Ishikawa (cell line): ENCODE results near the gene AMZ1.
A peak's percentile ranks its signal among the peaks of the same experiment; 100 is the strongest.

Source experiments
- CEBPB ChIP-seq: IDR thresholded peaks from 2 replicates; pipeline ENCODE4 v1.6.1; 2012
- CREB1 ChIP-seq: IDR thresholded peaks from 2 replicates; pipeline ENCODE4 v1.6.1; 2012; ENCODE audit warnings: low read depth
- EGR1 ChIP-seq: IDR thresholded peaks from 2 replicates; pipeline ENCODE4 v1.6.1; 2012
- EP300 ChIP-seq: IDR thresholded peaks from 2 replicates; pipeline ENCODE4 v1.6.1; 2012; ENCODE audit warnings: borderline replicate concordance
- FOXM1 ChIP-seq: IDR thresholded peaks from 2 replicates; pipeline ENCODE4 v1.6.1; 2012; ENCODE audit warnings: low read depth, borderline replicate concordance
- NFIC ChIP-seq: IDR thresholded peaks from 2 replicates; pipeline ENCODE4 v1.6.1; 2012
- RAD21 ChIP-seq: IDR thresholded peaks from 2 replicates; pipeline ENCODE4 v1.6.1; 2012; ENCODE audit warnings: low read depth
- TAF1 ChIP-seq: IDR thresholded peaks from 2 replicates; pipeline ENCODE4 v1.6.1; 2012; ENCODE audit warnings: low read depth, mild to moderate bottlenecking
- TCF12 ChIP-seq: IDR thresholded peaks from 2 replicates; pipeline ENCODE4 v1.6.1; 2012; ENCODE audit warnings: low read depth
- TEAD4 ChIP-seq: IDR thresholded peaks from 2 replicates; pipeline ENCODE4 v1.6.1; 2012
- YY1 ChIP-seq: IDR thresholded peaks from 2 replicates; pipeline ENCODE4 v1.6.1; 2012; ENCODE audit warnings: low read depth
- ZBTB7A ChIP-seq: IDR thresholded peaks from 2 replicates; pipeline ENCODE4 v1.6.1; 2012; ENCODE audit warnings: low read depth
- TF ChIP-seq, protein P1 (sequence below): IDR thresholded peaks from 2 replicates; pipeline ENCODE4 v1.6.1; 2012
- TF ChIP-seq, protein P2 (sequence below): IDR thresholded peaks from 2 replicates; pipeline ENCODE4 v1.6.1; 2012; ENCODE audit warnings: low read depth, mild to moderate bottlenecking
- TF ChIP-seq, protein P3 (sequence below): IDR thresholded peaks from 2 replicates; pipeline ENCODE4 v1.6.1; 2012

Gene AMZ1

DNA sequence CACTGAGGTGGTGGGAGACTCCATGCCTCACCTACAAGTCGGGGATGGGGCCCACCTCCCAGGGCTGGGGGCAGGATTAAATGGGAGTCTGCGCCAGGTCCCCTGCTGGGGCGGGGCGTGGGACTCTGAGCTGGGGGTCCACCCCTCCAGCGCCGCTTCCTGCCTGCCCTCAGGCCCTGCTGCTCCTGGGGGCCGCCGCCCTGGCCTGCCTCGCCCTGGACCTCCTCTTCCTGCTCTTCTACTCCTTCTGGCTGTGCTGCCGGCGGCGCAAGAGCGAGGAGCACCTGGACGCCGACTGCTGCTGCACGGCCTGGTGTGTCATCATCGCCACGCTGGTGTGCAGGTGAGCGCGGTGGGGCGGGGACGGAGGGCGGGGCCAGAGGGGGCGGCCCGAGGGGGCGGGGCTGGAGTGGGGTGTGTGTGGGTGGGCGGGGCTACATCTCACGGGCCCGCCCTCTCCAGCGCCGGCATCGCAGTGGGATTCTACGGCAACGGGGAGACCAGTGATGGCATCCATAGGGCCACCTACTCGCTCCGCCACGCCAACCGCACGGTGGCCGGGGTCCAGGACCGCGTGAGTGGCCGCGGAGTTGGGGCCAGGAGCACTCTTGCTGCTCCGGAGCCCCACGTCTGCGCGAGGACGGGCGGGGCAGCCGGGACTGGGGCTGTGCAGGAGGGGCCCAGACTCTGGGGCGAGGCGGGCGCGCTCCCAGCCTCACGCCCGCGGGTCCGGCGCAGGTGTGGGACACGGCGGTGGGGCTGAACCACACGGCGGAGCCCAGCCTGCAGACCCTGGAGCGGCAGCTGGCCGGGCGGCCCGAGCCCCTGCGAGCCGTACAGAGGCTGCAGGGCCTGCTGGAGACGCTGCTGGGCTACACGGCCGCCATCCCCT is 41.1 kb upstream of the AMZ1 start:
- TF ChIP-seq NFIC (peak; percentile 56), CEBPB (no peak), TAF1 (0 out of 2 replicates have a peak, but pooled peaks have one; percentile 29), EP300 (no peak; the same call in 1 of the 2 replicates), ZBTB7A (peak; percentile 77; the same call in 1 of the 2 replicates), FOXM1 (no peak), EGR1 (no peak), TEAD4 (0 out of 2 replicates have a peak, but pooled peaks have one; percentile 18), RAD21 (no peak; the same call in 1 of the 2 replicates), TCF12 (peak; percentile 72; the same call in 1 of the 2 replicates), CREB1 (no peak), YY1 (no peak)
- TF ChIP-seq, protein P1, sequence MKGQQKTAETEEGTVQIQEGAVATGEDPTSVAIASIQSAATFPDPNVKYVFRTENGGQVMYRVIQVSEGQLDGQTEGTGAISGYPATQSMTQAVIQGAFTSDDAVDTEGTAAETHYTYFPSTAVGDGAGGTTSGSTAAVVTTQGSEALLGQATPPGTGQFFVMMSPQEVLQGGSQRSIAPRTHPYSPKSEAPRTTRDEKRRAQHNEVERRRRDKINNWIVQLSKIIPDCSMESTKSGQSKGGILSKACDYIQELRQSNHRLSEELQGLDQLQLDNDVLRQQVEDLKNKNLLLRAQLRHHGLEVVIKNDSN, result no peak
- TF ChIP-seq, protein P2, sequence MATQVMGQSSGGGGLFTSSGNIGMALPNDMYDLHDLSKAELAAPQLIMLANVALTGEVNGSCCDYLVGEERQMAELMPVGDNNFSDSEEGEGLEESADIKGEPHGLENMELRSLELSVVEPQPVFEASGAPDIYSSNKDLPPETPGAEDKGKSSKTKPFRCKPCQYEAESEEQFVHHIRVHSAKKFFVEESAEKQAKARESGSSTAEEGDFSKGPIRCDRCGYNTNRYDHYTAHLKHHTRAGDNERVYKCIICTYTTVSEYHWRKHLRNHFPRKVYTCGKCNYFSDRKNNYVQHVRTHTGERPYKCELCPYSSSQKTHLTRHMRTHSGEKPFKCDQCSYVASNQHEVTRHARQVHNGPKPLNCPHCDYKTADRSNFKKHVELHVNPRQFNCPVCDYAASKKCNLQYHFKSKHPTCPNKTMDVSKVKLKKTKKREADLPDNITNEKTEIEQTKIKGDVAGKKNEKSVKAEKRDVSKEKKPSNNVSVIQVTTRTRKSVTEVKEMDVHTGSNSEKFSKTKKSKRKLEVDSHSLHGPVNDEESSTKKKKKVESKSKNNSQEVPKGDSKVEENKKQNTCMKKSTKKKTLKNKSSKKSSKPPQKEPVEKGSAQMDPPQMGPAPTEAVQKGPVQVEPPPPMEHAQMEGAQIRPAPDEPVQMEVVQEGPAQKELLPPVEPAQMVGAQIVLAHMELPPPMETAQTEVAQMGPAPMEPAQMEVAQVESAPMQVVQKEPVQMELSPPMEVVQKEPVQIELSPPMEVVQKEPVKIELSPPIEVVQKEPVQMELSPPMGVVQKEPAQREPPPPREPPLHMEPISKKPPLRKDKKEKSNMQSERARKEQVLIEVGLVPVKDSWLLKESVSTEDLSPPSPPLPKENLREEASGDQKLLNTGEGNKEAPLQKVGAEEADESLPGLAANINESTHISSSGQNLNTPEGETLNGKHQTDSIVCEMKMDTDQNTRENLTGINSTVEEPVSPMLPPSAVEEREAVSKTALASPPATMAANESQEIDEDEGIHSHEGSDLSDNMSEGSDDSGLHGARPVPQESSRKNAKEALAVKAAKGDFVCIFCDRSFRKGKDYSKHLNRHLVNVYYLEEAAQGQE, result no peak
- TF ChIP-seq, protein P3, sequence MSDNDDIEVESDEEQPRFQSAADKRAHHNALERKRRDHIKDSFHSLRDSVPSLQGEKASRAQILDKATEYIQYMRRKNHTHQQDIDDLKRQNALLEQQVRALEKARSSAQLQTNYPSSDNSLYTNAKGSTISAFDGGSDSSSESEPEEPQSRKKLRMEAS, result peak; percentile 84

DNA sequence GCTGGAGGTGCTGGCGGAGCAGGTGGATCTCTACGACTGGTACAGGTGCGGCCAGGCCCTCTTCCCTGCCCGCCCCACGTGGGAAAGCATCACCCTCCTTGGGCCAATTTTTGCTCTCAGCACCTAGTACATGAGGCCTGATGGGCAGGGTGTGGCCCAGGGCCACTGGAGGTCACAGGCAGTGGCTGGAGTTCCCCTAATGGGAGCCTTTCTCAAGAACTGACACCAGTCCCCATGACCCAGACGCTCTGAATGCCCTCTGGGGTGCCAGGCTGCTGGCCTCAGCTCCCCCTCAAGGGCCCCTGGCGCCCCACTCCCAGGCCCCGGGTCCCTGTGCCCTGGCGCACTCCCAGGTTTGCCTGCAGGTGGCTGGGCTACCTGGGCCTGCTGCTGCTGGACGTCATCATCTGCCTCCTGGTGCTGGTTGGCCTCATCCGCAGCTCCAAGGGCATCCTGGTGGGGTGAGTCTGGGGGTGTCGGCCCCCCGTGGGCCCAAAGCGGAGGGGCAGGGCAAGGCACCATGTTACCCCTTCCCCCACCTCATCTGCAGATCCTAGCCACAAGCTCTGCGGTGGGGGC is 40.3 kb upstream of the AMZ1 start:
- no peak for TF ChIP-seq YY1
- TF ChIP-seq TEAD4, result no peak
- no peak for TF ChIP-seq CREB1
- no peak for TF ChIP-seq FOXM1
- no peak for TF ChIP-seq TAF1
- no peak for TF ChIP-seq TCF12
- TF ChIP-seq RAD21, result no peak
- TF ChIP-seq, protein P2, result no peak
- TF ChIP-seq CEBPB, result no peak
- TF ChIP-seq, protein P3, result no peak
- no peak for TF ChIP-seq EGR1
- no peak for TF ChIP-seq ZBTB7A
- no peak for TF ChIP-seq NFIC
- TF ChIP-seq, protein P1, result no peak
- TF ChIP-seq EP300, result no peak

DNA sequence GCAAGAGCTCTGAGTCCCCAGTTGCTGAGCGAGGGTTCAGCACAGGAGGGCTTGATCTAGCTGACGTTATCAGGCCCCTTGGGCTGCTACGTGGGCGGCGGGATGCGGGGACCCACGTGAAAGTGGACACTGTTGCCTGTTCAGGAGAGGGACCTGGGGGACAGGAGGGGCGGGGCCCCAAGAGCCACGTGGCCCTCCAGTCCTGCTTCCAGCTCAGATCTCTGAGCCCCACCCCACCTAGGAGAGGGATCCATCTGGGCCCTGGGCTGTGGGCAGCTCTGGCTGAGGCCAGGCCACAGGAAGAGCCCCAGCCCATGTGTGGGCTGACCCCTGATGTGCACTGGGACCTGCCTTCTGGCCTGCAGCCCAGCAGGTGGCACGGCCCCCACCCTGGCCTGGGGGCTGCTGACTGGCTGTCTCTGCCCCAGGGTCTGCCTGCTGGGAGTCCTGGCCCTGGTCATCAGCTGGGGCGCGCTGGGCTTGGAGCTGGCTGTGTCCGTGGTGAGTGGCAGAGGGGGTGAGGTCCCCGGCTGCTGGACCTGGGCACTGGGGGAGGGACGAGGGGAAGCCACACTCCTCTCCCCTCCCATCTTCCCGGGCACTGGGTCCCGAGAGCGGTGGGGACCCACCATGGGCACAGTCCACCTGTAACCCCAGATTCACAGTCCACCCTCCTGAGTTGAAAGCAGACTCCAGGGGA is 38.7 kb upstream of the AMZ1 start:
- TF ChIP-seq TEAD4 (no peak), NFIC (no peak), CREB1 (no peak)
- TF ChIP-seq, protein P2, result no peak
- TF ChIP-seq, protein P1, result no peak
